GF-D8 (cell line): ENCODE measurements around the gene GPR150.
"Not testable (repeated sequence)": the region's sequence is repeated elsewhere in the genome, so short reads cannot be mapped to it uniquely, and the experiment has no call there.

ENCODE experiments used
- DNase-seq: peaks from one replicate; lab custom pipeline; 2025; lab: John Stamatoyannopoulos, UW

Gene GPR150

GRCh38 chr5:95623706-95624105 is 3.8 kb downstream of the GPR150 start:
- DNase-seq: no peak

- DNase-seq: no peak
These were observed 4.5 kb downstream of the GPR150 start for GRCh38 chr5:95624368-95624767.

GRCh38 chr5:95626701-95627100 is 6.8 kb downstream of the GPR150 start:
- no peak for DNase-seq

GRCh38 chr5:95627971-95628810 is 8.3 kb downstream of the GPR150 start:
- DNase-seq: no peak

GRCh38 chr5:95628933-95629332 is 9.0 kb downstream of the GPR150 start:
- DNase-seq: no peak

GRCh38 chr5:95630394-95630917 is 10.6 kb downstream of the GPR150 start:
- DNase-seq: no peak

GRCh38 chr5:95631255-95631958 is 11.5 kb downstream of the GPR150 start:
- no peak for DNase-seq

GRCh38 chr5:95631991-95632675 is 12.2 kb downstream of the GPR150 start:
- DNase-seq: no peak

GRCh38 chr5:95632942-95633341 is 13.1 kb downstream of the GPR150 start:
- not testable (repeated sequence) for DNase-seq

GRCh38 chr5:95633671-95634070 is 13.8 kb downstream of the GPR150 start:
- DNase-seq: no peak

- no peak for DNase-seq
These were observed 14.2 kb downstream of the GPR150 start for GRCh38 chr5:95634081-95634480.

- DNase-seq: no peak
These were observed 18.7 kb downstream of the GPR150 start for GRCh38 chr5:95638632-95639031.

- no peak for DNase-seq
These were observed 21.9 kb downstream of the GPR150 start for GRCh38 chr5:95641741-95642220.

- no peak for DNase-seq
These were observed 23.3 kb downstream of the GPR150 start for GRCh38 chr5:95643152-95643551.

- DNase-seq: no peak
These were observed 24.6 kb downstream of the GPR150 start for GRCh38 chr5:95644351-95645042.

- not testable (repeated sequence) for DNase-seq
These were observed 26.3 kb downstream of the GPR150 start for GRCh38 chr5:95646226-95646568.

- DNase-seq: peak; percentile 87
These were observed 26.9 kb downstream of the GPR150 start, which contains the start of gene RFESD for GRCh38 chr5:95646569-95647431. RFESD (plus strand) TSS chr5:95646777; CDS start chr5:95652272, 5,495 bp downstream.

- peak; percentile 58 for DNase-seq
These were observed 28.3 kb downstream of the GPR150 start for GRCh38 chr5:95647886-95648860.

- DNase-seq: no peak
These were observed 29.4 kb downstream of the GPR150 start for GRCh38 chr5:95649274-95649673.
